GM19239 (cell line): ENCODE measurements around the gene MMD.

ENCODE experiments used
- DNase-seq: peaks from one replicate; pipeline ENCODE4 v3.0.0; 2011; ENCODE audit warnings: low spot score; ENCODE audit not compliant: insufficient read length
- FAIRE-seq: peaks from 2 replicates; lab custom pipeline; 2011; peaks lifted over from hg19 to GRCh38; lab: Jason Lieb, UNC

MMD gene

GRCh38 chr17:55356434-55357328 is 65.0 kb downstream of the MMD start:
- FAIRE-seq = peak; percentile 94
- DNase-seq = peak; percentile 56

GRCh38 chr17:55354941-55355340 is 66.7 kb downstream of the MMD start:
- no peak for FAIRE-seq
- no peak for DNase-seq

GRCh38 chr17:55354010-55354409 is 67.6 kb downstream of the MMD start:
- FAIRE-seq (no peak), DNase-seq (no peak)

GRCh38 chr17:55351226-55351625 is 70.4 kb downstream of the MMD start:
- FAIRE-seq (no peak), DNase-seq (no peak)

- DNase-seq (no peak), FAIRE-seq (peak; percentile 14)
Measured at GRCh38 chr17:55350825-55351205, 70.8 kb downstream of the MMD start.

- peak; percentile 83 for FAIRE-seq
- DNase-seq = peak; percentile 9
Measured at GRCh38 chr17:55348749-55349354, 72.8 kb downstream of the MMD start.

GRCh38 chr17:55347341-55347740 is 74.3 kb downstream of the MMD start:
- DNase-seq (no peak), FAIRE-seq (no peak)

- FAIRE-seq = no peak
- no peak for DNase-seq
Measured at GRCh38 chr17:55346658-55347057, 75.0 kb downstream of the MMD start.

GRCh38 chr17:55345132-55345531 is 76.5 kb downstream of the MMD start:
- no peak for DNase-seq
- FAIRE-seq = no peak

- DNase-seq = no peak
- no peak for FAIRE-seq
Measured at GRCh38 chr17:55344514-55344997, 77.1 kb downstream of the MMD start.

GRCh38 chr17:55343900-55344513 is 77.6 kb downstream of the MMD start:
- no peak for FAIRE-seq

GRCh38 chr17:55342800-55343585 is 78.6 kb downstream of the MMD start:
- FAIRE-seq = no peak
- no peak for DNase-seq

More at GRCh38 chr17:55343900-55344513, 77.6 kb downstream of the MMD start:
- no peak for DNase-seq
